Gastroesophageal sphincter (tissue), 4 donors: ENCODE measurements around the gene HAUS7. TPM values are rescaled to one million over a fixed set of nuclear protein-coding genes. Genes with fewer than 3 reads are reported as not detected.

Experiments
- ATAC-seq: fragments of 150-250 bp; one replicate; pipeline ENCODE4 v1.9.1; 2016; ENCODE audit warnings: mild to moderate bottlenecking, moderate library complexity
- H3K27ac ChIP-seq, 4 donors: fragments of 200-600 bp; sonication (generic) in 3 of 4; 1 replicate in 3 of 4; 2 replicates in 1 of 4; pipeline ENCODE4 v1.5.1; 2016 to 2019
- H3K27me3 ChIP-seq: fragments of 200-600 bp; sonication (generic); one replicate; pipeline ENCODE4 v1.5.1; 2019
- H3K36me3 ChIP-seq, 2 donors: fragments of 200-600 bp; sonication (generic); one replicate each; pipeline ENCODE4 v1.5.1; 2019; ENCODE audit warnings: control low read depth in 1 of 2
- H3K4me1 ChIP-seq, 3 donors: fragments of 200-600 bp; sonication (generic); 1 replicate in 2 of 3; 2 replicates in 1 of 3; pipeline ENCODE4 v1.5.1; 2016 to 2019; ENCODE audit warnings: control low read depth in 2 of 3
- H3K4me3 ChIP-seq, 2 donors: fragments of 200-600 bp; sonication (generic); one replicate each; pipeline ENCODE4 v1.5.1; 2019; ENCODE audit warnings: mild to moderate bottlenecking in 1 of 2, moderate library complexity in 1 of 2
- H3K9me3 ChIP-seq, 3 donors: fragments of 200-600 bp; sonication (generic); one replicate each; pipeline ENCODE4 v1.5.1; 2017 to 2019; ENCODE audit warnings: control low read depth in 2 of 3
- EP300 ChIP-seq: sonication (generic); formaldehyde crosslinking; IDR thresholded peaks from one replicate; pipeline ENCODE4 v1.6.1; 2017; ENCODE audit warnings: antibody characterized with exemption, mild to moderate bottlenecking
- POLR2A ChIP-seq, 2 donors: fragments of 450-650 bp; IDR thresholded peaks; one replicate each; pipeline ENCODE4 v1.6.1; 2017; ENCODE audit warnings: antibody characterized with exemption in 2 of 2, mild to moderate bottlenecking in 2 of 2, moderate library complexity in 1 of 2
- POLR2AphosphoS5 ChIP-seq: sonication (generic); formaldehyde crosslinking; IDR thresholded peaks from one replicate; pipeline ENCODE4 v1.6.1; 2017; ENCODE audit warnings: antibody characterized with exemption
- WGBS, 2 donors: methylation state at CpG; one replicate each; pipeline ENCODE4 v1.1.5; 2018; ENCODE audit warnings: low coverage in 1 of 2; 5-methylcytosine and 5-hydroxymethylcytosine counted together
- total RNA-seq, 4 donors: library from RNA; depleted of rRNA; stranded (reverse); fragments of >200 nt; gene quantifications; one replicate each; pipeline ENCODE4 v1.1.0, GENCODE V29; 2016
- TF ChIP-seq, protein P1 (sequence below), 4 experiments: fragments of 200-600 bp in 2 of 4; fragments of 450-650 bp in 2 of 4; sonication (generic) in 1 of 4; IDR thresholded peaks; one replicate each; pipeline ENCODE4 v1.5.1; 2017 to 2019; ENCODE audit warnings: antibody characterized with exemption in 4 of 4, mild to moderate bottlenecking in 2 of 4, moderate library complexity in 2 of 4

The HAUS7 gene
- 10 to 100 TPM; 20.2 to 34.0 (median 28.3) TPM for total RNA-seq

DNA sequence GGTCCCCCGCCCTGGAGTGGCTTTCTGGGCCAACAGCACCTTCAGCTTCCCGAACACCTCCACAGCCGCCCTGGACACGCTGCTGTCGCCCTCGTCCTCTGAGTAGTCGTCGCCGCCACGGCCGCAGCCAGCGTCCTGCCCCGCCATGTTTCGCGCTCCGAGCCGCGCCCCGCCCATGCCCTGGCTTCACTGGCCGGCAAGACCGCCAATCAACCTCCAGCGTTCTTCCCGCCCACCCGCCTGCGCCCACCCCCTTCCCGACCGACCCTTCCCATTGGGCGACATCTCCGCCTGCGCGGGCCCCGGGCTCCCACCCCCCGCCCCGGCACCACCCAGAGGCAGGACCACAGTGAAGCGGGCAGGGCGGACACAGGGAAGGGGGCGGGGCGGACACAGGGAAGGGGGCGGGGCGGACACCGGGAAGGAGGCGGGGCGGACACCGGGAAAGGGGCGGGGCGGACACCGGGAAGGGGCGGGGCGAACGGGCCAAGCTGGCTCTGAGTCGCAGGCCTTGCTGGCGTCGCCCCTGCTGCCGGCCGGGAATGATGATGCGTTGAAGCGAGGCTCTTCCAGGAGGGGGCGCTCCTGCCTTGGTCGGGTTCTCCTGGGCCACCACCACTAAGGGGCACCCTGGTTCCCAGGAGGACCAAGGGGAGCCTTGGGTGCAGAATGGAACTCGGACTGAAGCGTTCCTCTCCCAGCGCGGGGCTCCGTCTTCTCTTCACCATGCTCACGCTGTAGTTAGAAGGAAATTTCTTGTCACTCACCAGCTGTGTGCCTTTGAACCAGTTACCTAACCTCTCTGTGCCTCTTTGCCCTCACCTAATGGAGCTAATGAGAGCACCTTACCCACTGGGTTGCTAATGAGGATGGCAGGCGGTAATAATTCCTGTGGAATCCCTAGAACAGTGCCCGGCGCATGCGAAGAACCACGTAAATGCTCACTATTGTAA, at the start of gene HAUS7:
HAUS7 (minus strand) TSS at position 166 of the 953 bp plus-strand sequence; CDS start at position 147, 19 bp downstream.
- 0 to 28% methylated on average over 3 to 18 of the region's 70 CpGs for WGBS, 2 donors
- ATAC-seq = peak; percentile 91
- Histone ChIP-seq H3K4me1 (peaks cover 0 to 44% (median 7%) of the 10 kb centered on the region in 3 donors), H3K4me3 (peak within 1 kb of the TSS; percentile 51 to 69), H3K36me3 (peaks cover 0 to 3% of the 10 kb centered on the region in 2 donors), H3K9me3 (no peaks in the 10 kb centered on the region), H3K27ac (peak within 1 kb of the TSS in 3 of 4 donors; percentile 76 to 83 (median 82)), H3K27me3 (no peaks in the 10 kb centered on the region)
- TF ChIP-seq POLR2A (IDR thresholded peaks at IDR 0.05) (peak; percentile 34 to 49), POLR2AphosphoS5 (peak; percentile 62), EP300 (no peak)
- TF ChIP-seq, protein P1, sequence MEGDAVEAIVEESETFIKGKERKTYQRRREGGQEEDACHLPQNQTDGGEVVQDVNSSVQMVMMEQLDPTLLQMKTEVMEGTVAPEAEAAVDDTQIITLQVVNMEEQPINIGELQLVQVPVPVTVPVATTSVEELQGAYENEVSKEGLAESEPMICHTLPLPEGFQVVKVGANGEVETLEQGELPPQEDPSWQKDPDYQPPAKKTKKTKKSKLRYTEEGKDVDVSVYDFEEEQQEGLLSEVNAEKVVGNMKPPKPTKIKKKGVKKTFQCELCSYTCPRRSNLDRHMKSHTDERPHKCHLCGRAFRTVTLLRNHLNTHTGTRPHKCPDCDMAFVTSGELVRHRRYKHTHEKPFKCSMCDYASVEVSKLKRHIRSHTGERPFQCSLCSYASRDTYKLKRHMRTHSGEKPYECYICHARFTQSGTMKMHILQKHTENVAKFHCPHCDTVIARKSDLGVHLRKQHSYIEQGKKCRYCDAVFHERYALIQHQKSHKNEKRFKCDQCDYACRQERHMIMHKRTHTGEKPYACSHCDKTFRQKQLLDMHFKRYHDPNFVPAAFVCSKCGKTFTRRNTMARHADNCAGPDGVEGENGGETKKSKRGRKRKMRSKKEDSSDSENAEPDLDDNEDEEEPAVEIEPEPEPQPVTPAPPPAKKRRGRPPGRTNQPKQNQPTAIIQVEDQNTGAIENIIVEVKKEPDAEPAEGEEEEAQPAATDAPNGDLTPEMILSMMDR (IDR thresholded peaks at IDR 0.05) = peak in 3 of 4 experiments; percentile 60 to 77 (median 72)

DNA sequence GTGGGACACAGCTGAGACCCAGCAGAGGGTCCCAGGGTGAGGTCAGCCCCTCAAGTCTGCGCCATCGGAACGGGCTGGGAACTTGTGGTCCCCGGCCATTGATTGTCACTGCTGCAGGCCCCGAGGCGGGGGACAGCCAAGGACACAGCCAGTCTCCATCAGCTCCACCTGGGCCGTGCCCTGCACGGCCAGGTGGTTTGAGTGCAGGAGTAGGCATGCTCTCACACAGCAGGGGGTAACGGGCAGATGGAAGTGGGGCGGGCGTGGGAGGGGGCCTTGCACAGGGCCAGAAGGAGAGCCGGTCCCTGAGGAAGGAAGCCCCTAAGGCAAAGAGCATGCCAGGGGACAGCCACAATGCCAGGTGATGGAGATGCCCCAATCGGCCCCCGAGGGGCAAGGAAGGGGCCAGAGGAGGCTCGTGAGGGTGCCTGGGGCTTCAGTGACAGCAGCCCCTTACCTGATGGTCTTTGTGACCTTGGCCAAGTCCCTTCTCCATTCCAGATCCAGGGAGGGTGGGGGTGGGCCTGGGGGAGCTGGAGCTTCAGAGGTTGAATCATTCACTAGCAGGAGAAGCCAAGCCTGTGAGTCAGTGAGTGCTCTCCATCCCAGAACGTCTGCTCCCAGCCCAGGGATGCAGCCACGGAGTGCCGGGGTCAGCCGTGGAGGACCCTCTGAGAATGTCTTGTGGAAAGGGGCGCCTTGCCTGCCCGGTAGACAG, 49.4 kb upstream of the HAUS7 start:
- Histone ChIP-seq H3K27ac (no peak overlapping the region), H3K4me3 (no peak overlapping the region), H3K27me3 (peaks cover 61% of the 10 kb centered on the region), H3K4me1 (peaks cover 0 to 12% (median 0%) of the 10 kb centered on the region in 3 donors), H3K9me3 (no peaks in the 10 kb centered on the region), H3K36me3 (no peaks in the 10 kb centered on the region)
- TF ChIP-seq, protein P1 (IDR thresholded peaks at IDR 0.05) = no peak
- TF ChIP-seq EP300 (no peak), POLR2A (IDR thresholded peaks at IDR 0.05) (no peak), POLR2AphosphoS5 (no peak)
- ATAC-seq = no peak
- 51% methylated on average over 4 of the region's 21 CpGs; no CpG with 5 or more reads in 1 of the 2 donors for WGBS, 2 donors

DNA sequence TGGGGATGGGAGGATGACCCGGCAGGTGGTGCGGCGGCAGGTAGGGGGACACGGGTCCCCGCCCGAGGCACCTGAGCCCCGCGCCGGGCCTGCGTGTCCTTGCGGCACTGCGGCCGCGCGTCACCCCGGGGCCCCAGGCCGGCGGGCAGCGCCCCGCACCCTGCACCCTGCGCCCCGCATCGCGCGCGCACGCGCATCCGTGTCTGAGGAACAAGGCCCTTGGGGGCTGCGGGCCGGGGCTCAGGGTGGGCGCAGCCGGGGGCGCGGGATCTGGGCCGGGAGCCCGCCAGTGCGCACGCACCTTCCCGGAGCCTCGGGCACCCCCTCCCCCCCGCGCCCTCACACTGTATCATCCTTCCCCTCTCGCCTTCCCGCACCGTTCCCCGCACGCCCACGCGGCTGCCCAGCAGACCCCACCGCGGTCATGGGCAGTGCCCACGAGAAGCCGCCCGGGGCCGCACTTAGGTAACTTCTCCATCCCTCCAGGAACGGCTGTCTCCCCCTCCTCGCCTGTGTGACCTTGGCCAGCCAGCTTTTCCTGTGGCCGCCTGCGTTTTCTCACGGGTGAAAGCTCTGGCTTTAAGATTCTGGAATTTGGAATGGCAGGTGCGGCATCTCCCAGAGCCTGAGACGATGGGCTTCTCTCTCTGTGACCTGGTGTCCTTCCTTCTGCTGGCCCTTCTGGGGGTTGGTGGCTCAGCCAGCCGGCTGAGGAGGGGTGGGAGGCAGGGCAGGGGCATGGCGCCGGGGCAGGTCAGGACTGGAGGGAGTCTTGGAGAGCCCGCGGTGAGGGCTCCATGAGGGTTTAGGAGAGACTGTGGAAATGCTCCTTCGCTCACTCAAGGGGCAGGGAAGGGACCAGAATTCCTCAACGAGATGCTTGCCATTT, 47.8 kb upstream of the HAUS7 start:
- H3K36me3 ChIP-seq = no peaks in the 10 kb centered on the region
- H3K9me3 ChIP-seq = no peaks in the 10 kb centered on the region
- ATAC-seq = no peak
- H3K4me1 ChIP-seq = peaks cover 0 to 12% (median 0%) of the 10 kb centered on the region in 3 donors
- no CpG with 5 or more reads among the region's 70 CpGs for WGBS, 2 donors
- H3K4me3 ChIP-seq = peak overlapping the region in 1 of 2 donors; percentile 2
- H3K27ac ChIP-seq = no peak overlapping the region
- H3K27me3 ChIP-seq = peaks cover 60% of the 10 kb centered on the region
- TF ChIP-seq, protein P1 (IDR thresholded peaks at IDR 0.05) = no peak
- TF ChIP-seq POLR2A (IDR thresholded peaks at IDR 0.05) = no peak
- TF ChIP-seq POLR2AphosphoS5 = no peak
- no peak for TF ChIP-seq EP300

DNA sequence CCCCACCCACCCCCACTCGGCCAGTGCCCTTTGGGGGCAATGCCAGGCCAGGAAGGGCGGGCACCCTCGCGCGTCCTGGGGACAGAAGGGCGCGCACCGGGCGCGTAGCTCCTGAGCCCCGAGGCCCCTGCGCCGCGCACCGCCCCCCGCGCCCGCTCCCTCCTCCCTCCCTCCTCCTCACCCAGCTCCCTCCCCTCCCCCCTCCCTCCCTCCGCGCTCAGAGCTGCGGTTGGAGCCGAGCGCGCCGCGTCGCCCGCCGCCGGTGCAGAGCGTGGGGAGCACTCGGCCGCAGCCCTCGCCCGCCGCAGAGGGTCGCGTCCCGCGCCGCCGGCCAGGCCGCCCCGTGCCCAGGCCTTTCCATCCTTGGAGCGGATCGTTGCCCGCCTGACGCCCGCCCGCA, 47.0 kb upstream of the HAUS7 start, which contains the start of gene ATP2B3:
ATP2B3 (plus strand) TSS at position 220 of the 400 bp plus-strand sequence. CDS start 18,606 bp downstream, outside the sequence.
- no CpG with 5 or more reads among the region's 50 CpGs for whole genome bisulfite sequencing, 2 donors
- peaks cover 58% of the 10 kb centered on the region for H3K27me3 ChIP-seq
- ATAC-seq = no peak
- no peak within 1 kb of the TSS for H3K27ac ChIP-seq
- no peaks in the 10 kb centered on the region for H3K36me3 ChIP-seq
- peaks cover 0 to 12% (median 0%) of the 10 kb centered on the region in 3 donors for H3K4me1 ChIP-seq
- TF ChIP-seq, protein P1 (IDR thresholded peaks at IDR 0.05) = no peak
- TF ChIP-seq EP300 = no peak
- TF ChIP-seq POLR2AphosphoS5 = no peak
- no peak for TF ChIP-seq POLR2A (IDR thresholded peaks at IDR 0.05)
- no peaks in the 10 kb centered on the region for H3K9me3 ChIP-seq
- H3K4me3 ChIP-seq = peak within 1 kb of the TSS in 1 of 2 donors; percentile 2
